GM21381 (cell line): ENCODE results near the gene NMRK2.

Experiments
- ATAC-seq: cut with Tn5 transposase; IDR thresholded peaks from one replicate; pipeline ENCODE4 v1.9.1; 2021; ENCODE audit warnings: mild to moderate bottlenecking, moderate library complexity; ENCODE audit not compliant: unreplicated experiment

Gene NMRK2

GRCh38 chr19:3980353-3981251 is 47.7 kb downstream of the NMRK2 start:
- no peak for ATAC-seq

- ATAC-seq, result no peak
These were observed 48.5 kb downstream of the NMRK2 start for GRCh38 chr19:3981373-3981735.

DNA sequence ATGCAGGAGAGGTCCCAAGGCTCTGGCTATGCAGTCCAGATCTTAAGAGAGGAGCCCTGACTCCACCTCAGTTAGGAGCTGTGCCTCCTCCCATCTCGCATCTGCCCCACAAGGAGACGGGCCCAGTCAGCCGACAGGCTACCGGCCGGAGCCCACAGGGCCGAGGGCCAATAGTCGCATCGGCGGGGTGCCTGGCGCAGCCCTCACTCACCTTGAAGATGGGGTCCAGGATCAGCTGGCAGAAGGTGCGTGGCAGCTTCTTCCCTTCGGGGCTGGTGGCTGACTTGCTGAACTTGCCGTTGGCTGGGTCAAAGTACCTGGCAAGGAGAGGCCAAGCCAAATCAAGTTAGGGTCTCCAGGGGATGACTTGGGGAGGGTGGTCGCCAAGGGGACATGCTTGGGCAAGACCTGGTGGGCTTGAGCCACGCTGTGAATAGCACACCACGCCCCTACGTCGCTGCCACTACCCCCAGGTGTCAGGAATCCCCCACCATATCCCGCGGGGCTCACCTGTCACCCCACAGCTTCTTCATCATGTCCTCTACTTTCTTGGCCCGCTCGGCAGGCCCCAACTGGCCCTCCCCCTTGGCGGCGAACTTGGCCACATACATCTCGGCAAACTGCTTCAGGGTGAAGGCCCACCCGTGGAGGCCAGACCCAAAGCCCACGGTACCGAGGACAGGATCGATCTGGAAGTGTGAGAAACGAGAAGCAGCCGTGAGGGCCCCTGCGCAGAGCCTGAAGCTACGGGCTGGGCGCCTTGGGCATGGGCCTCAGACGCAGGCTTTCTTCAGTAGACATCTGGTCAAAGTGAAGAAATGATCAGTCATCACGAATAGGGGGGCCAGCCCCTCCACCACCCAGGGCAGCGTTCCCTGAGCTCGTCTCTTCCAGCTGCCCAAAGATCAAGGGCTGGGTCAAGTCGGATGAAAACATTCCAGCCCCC is 49.1 kb downstream of the NMRK2 start:
- no peak for ATAC-seq

DNA sequence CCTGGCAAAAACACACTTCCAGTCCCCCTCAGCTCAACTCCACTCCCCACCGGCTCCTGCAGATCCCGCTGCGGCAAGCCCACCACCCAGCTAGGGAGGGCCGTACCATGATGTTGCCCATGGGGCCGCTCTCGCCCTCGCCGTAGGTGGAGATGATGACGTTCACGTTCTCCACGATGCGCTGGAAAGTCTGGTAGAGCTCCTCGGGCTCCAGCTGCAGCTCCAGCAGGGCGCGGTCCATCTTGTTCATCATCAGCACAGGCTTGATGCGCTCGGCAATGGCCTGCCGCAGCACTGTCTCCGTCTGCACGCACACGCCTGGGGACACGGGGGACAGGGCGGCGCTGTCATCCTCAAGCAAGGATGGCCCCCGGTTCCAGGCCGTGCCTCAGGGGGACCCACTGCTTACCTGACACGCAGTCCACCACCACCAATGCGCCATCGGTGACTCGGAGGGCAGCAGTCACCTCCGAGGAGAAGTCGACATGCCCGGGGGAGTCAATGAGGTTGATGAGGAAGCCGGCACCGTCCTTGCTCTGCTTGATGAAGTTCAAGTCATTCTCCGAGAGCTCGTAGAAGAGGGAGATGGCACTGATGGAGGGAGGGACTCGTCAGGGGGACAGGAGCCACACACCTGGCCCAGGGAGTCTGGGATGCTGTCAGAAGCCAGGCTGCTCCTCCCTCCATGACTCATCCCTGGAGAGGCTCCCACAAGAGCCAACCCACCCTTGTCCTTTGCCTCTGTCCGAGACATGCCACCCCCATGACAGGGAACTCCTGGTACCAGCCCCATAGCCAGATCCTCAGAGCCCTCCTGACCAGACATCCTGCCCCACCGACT is 50.1 kb downstream of the NMRK2 start:
- ATAC-seq, result no peak

DNA sequence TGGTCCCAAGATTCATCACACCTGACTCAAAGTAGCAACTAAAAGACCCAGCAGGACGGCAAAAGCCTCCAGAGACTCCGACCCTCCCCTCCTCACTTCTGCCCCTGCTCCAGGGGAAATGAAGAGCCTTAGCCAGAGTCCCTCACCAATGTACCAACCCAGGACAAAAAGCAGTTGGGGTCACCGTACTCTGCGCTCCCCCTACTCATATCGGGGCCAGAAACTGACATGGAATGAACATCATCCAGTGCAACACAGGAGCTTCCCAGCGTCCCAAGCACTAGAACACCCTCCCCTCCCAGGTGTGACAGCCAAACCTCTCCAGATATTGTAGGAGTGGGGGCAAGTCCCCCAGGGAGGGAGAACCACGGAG is 50.7 kb downstream of the NMRK2 start:
- no peak for ATAC-seq

GRCh38 chr19:3983936-3984583 is 51.2 kb downstream of the NMRK2 start:
- no peak for ATAC-seq

GRCh38 chr19:3984584-3984907 is 51.7 kb downstream of the NMRK2 start:
- ATAC-seq, result no peak

- ATAC-seq, result peak; percentile 57
These were observed 52.2 kb downstream of the NMRK2 start, which contains the start of gene EEF2 for GRCh38 chr19:3984908-3985642. Gene EEF2 (minus strand): TSS chr19:3985463. CDS start chr19:3985380, 83 bp downstream.

DNA sequence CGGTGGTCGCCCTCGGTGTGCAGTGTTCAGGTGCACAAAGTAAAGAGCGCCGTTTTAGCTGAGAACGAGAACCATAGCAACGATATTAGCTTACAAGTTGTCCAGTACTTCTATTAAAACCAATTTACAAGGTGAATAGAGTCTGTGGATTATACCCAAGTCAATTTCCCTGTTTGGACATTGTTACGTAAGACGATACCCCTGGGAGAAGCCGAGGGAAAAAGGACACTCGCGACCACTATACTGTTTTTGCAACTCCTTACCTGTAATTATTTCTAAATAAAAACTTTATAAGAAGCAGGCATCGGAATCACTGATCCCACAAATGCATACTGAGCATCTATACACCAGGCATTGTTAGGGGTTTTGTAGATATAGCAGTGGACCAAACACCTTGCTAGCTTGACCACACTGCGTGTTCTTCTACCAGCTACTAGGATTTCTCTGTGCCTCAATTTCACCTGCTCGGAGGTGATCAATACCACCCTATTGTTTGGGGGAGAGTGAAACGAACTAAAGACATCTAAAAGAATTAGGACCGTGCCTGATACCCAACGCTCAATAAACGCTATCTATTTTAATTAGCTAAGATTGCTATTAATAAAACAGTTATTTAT is 52.9 kb downstream of the NMRK2 start:
- no peak for ATAC-seq

GRCh38 chr19:3986260-3987041 is 53.6 kb downstream of the NMRK2 start:
- no peak for ATAC-seq

- no peak for ATAC-seq
These were observed 54.9 kb downstream of the NMRK2 start for GRCh38 chr19:3987619-3988371.

DNA sequence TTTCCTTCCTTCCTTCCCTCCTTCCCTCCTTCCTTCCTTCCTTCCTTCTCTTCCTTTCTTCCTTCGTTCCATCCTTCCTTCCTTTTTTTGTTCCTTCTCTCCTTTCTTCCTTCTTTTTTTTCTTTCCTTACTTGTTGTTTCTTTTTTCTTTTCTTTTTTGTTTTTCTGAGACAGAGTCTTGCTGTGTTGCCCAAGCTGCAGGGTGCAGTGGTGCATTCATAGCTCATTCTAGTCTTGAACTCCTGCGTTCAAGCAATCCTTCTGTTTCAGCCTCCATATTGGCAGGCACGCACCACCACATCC is 57.9 kb downstream of the NMRK2 start:
- ATAC-seq, result no peak
